Measurements from ENCODE around the gene PARP14. TPM values are rescaled to one million over a fixed set of nuclear protein-coding genes. Genes with fewer than 3 reads are reported as not detected.

The PARP14 gene, protein sequence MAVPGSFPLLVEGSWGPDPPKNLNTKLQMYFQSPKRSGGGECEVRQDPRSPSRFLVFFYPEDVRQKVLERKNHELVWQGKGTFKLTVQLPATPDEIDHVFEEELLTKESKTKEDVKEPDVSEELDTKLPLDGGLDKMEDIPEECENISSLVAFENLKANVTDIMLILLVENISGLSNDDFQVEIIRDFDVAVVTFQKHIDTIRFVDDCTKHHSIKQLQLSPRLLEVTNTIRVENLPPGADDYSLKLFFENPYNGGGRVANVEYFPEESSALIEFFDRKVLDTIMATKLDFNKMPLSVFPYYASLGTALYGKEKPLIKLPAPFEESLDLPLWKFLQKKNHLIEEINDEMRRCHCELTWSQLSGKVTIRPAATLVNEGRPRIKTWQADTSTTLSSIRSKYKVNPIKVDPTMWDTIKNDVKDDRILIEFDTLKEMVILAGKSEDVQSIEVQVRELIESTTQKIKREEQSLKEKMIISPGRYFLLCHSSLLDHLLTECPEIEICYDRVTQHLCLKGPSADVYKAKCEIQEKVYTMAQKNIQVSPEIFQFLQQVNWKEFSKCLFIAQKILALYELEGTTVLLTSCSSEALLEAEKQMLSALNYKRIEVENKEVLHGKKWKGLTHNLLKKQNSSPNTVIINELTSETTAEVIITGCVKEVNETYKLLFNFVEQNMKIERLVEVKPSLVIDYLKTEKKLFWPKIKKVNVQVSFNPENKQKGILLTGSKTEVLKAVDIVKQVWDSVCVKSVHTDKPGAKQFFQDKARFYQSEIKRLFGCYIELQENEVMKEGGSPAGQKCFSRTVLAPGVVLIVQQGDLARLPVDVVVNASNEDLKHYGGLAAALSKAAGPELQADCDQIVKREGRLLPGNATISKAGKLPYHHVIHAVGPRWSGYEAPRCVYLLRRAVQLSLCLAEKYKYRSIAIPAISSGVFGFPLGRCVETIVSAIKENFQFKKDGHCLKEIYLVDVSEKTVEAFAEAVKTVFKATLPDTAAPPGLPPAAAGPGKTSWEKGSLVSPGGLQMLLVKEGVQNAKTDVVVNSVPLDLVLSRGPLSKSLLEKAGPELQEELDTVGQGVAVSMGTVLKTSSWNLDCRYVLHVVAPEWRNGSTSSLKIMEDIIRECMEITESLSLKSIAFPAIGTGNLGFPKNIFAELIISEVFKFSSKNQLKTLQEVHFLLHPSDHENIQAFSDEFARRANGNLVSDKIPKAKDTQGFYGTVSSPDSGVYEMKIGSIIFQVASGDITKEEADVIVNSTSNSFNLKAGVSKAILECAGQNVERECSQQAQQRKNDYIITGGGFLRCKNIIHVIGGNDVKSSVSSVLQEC (N-terminal part only)
- polyA plus RNA-seq (0.28 TPM in 1 of 2 replicates, not detected in the other), polyA minus RNA-seq (0.24 TPM in 1 of 2 replicates, not detected in the other)

DNA sequence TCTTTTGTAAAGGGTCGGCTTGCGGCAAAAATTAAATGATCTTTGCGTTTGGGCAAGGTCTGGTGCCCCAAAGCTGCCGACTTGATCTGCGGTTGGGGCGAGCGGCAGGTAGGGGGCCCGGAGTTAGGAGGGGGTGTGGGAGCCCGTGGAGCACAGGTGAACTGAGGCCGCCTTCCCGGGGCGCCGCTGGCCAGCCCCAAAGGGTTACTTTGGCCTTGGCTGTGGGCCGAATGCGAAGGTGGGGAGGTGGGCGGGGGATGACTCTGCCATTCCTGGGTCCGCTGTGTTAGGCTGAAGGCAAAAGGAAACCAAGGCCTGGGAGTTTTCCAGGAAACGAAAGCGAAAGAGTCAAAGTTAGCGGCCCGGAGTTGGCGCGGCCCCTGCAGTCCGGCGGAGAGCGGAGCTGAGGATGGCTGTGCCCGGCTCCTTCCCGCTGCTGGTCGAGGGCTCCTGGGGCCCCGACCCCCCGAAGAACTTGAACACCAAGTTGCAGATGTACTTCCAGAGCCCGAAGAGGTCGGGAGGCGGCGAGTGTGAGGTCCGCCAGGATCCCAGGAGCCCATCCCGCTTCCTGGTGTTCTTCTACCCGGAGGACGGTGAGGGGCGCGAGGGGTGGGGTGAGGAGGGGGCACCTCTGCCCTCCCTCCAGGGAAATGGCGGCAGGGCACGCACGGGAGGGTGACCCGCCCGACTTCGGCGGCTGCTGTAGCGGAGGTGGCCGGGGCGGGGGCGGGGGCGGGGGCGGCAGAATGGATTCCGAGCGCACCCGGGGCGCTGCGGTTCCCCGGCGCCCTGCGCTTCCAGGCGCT lies at the start of gene PARP14:
Gene PARP14 (plus strand): TSS at position 365 of the 809 bp plus-strand sequence. CDS start 45 bp downstream, at position 410.
- Histone ChIP-seq H3K9ac (ENCODE audit: low read length) (no peak within 1 kb of the TSS), H2AFZ (ENCODE audit: low read depth, low read length) (no peak within 1 kb of the TSS), H3K27ac (ENCODE audit: low read length) (no peak within 1 kb of the TSS), H4K20me1 (ENCODE audit: insufficient read depth) (no peaks in the 10 kb centered on the region), H3K79me2 (replicated peaks; ENCODE audit: insufficient read depth, low read length) (no peaks in the 10 kb centered on the region), H3K4me3 (ENCODE audit: low read length) (peak within 1 kb of the TSS; percentile 43), H3K9me3 (ENCODE audit: low read length) (peaks cover 4% of the 10 kb centered on the region), H3K4me2 (ENCODE audit: low read length) (no peak within 1 kb of the TSS), H3K27me3 (ENCODE audit: insufficient read depth, low read depth, low read length) (peaks cover 39% of the 10 kb centered on the region), H3K9me2 (ENCODE audit: insufficient read depth, low read length) (no peaks in the 10 kb centered on the region), H3K36me3 (ENCODE audit: insufficient read depth, low read length) (no peaks in the 10 kb centered on the region), H3F3A (ENCODE audit: insufficient read depth, low read length, poor library complexity, severe bottlenecking) (no peaks in the 10 kb centered on the region)
- TF ChIP-seq EZH2 (IDR thresholded peaks at IDR 0.05; ENCODE audit: borderline replicate concordance, insufficient read depth, low read length, poor library complexity, severe bottlenecking): peak; percentile 64
- no peak for TF ChIP-seq POLR2AphosphoS5 (IDR thresholded peaks at IDR 0.05)

DNA sequence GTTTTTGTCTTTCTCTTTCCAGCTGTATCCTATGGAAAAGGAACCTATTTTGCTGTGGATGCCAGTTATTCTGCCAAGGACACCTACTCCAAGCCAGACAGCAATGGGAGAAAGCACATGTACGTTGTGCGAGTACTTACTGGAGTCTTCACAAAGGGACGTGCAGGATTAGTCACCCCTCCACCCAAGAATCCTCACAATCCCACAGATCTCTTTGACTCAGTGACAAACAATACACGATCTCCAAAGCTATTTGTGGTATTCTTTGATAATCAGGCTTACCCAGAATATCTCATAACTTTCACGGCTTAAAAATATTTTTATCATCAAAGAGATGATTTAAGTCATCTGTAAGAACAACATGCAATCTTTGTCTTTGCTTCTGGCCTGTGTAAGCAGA lies 44.9 kb upstream of the PARP14 start:
- Histone ChIP-seq H2AFZ (ENCODE audit: low read depth, low read length) (no peak overlapping the region), H3K4me2 (ENCODE audit: low read length) (no peak overlapping the region), H3K79me2 (replicated peaks; ENCODE audit: insufficient read depth, low read length) (no peaks in the 10 kb centered on the region), H3K4me3 (ENCODE audit: low read length) (no peak overlapping the region), H3K9me3 (ENCODE audit: low read length) (no peaks in the 10 kb centered on the region), H3F3A (ENCODE audit: insufficient read depth, low read length, poor library complexity, severe bottlenecking) (no peaks in the 10 kb centered on the region), H3K9me2 (ENCODE audit: insufficient read depth, low read length) (no peaks in the 10 kb centered on the region), H4K20me1 (ENCODE audit: insufficient read depth) (no peaks in the 10 kb centered on the region), H3K36me3 (ENCODE audit: insufficient read depth, low read length) (no peaks in the 10 kb centered on the region), H3K9ac (ENCODE audit: low read length) (no peak overlapping the region), H3K27me3 (ENCODE audit: insufficient read depth, low read depth, low read length) (no peaks in the 10 kb centered on the region), H3K27ac (ENCODE audit: low read length) (no peak overlapping the region)
- TF ChIP-seq, protein P1, sequence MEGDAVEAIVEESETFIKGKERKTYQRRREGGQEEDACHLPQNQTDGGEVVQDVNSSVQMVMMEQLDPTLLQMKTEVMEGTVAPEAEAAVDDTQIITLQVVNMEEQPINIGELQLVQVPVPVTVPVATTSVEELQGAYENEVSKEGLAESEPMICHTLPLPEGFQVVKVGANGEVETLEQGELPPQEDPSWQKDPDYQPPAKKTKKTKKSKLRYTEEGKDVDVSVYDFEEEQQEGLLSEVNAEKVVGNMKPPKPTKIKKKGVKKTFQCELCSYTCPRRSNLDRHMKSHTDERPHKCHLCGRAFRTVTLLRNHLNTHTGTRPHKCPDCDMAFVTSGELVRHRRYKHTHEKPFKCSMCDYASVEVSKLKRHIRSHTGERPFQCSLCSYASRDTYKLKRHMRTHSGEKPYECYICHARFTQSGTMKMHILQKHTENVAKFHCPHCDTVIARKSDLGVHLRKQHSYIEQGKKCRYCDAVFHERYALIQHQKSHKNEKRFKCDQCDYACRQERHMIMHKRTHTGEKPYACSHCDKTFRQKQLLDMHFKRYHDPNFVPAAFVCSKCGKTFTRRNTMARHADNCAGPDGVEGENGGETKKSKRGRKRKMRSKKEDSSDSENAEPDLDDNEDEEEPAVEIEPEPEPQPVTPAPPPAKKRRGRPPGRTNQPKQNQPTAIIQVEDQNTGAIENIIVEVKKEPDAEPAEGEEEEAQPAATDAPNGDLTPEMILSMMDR (IDR thresholded peaks at IDR 0.05; ENCODE audit: poor library complexity, severe bottlenecking): no peak
- TF ChIP-seq MXI1 (conservative IDR thresholded peaks at IDR 0.05; ENCODE audit: poor library complexity, severe bottlenecking): no peak
- no peak for TF ChIP-seq EP300 (conservative IDR thresholded peaks at IDR 0.05; ENCODE audit: poor library complexity, severe bottlenecking)
- TF ChIP-seq POLR2AphosphoS5 (IDR thresholded peaks at IDR 0.05): no peak
- TF ChIP-seq, protein P2, sequence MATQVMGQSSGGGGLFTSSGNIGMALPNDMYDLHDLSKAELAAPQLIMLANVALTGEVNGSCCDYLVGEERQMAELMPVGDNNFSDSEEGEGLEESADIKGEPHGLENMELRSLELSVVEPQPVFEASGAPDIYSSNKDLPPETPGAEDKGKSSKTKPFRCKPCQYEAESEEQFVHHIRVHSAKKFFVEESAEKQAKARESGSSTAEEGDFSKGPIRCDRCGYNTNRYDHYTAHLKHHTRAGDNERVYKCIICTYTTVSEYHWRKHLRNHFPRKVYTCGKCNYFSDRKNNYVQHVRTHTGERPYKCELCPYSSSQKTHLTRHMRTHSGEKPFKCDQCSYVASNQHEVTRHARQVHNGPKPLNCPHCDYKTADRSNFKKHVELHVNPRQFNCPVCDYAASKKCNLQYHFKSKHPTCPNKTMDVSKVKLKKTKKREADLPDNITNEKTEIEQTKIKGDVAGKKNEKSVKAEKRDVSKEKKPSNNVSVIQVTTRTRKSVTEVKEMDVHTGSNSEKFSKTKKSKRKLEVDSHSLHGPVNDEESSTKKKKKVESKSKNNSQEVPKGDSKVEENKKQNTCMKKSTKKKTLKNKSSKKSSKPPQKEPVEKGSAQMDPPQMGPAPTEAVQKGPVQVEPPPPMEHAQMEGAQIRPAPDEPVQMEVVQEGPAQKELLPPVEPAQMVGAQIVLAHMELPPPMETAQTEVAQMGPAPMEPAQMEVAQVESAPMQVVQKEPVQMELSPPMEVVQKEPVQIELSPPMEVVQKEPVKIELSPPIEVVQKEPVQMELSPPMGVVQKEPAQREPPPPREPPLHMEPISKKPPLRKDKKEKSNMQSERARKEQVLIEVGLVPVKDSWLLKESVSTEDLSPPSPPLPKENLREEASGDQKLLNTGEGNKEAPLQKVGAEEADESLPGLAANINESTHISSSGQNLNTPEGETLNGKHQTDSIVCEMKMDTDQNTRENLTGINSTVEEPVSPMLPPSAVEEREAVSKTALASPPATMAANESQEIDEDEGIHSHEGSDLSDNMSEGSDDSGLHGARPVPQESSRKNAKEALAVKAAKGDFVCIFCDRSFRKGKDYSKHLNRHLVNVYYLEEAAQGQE (IDR thresholded peaks at IDR 0.05; ENCODE audit: borderline replicate concordance): no peak
- TF ChIP-seq SMC3 (conservative IDR thresholded peaks at IDR 0.05; ENCODE audit: poor library complexity): no peak
- TF ChIP-seq TAF1 (IDR thresholded peaks at IDR 0.05; ENCODE audit: low read depth): no peak
- TF ChIP-seq RAD21 (conservative IDR thresholded peaks at IDR 0.05): no peak
- no peak for TF ChIP-seq EZH2 (IDR thresholded peaks at IDR 0.05; ENCODE audit: borderline replicate concordance, insufficient read depth, low read length, poor library complexity, severe bottlenecking)

All from neural cell (in vitro differentiated cells).